PC-9 (cell line): Measurements from ENCODE around the gene SPDYE5.
"Not testable (repeated sequence)": the region's sequence is repeated elsewhere in the genome, so short reads cannot be mapped to it uniquely, and the experiment has no call there.

Source experiments
- CTCF ChIP-seq: fragments of 200-600 bp; sonication (generic); conservative IDR thresholded peaks from 2 replicates; pipeline ENCODE4 v1.6.1; 2017; ENCODE audit warnings: mixed run types, antibody characterized with exemption, mild to moderate bottlenecking, moderate library complexity
- EZH2 ChIP-seq: fragments of 200-600 bp; sonication (generic); IDR thresholded peaks from 2 replicates; pipeline ENCODE4 v1.8.0; 2017; ENCODE audit warnings: antibody characterized with exemption, low read depth

- TF ChIP-seq CTCF, EZH2: not testable (repeated sequence)
Measured at GRCh38 chr7:75518842-75519241, 26.7 kb downstream of the SPDYE5 start.
